SK-N-DZ (cell line): ENCODE results near the gene RIT2. TPM values are rescaled to one million over a fixed set of nuclear protein-coding genes. Genes with fewer than 3 reads are reported as not detected.

Experiments used
- DNase-seq: peaks from one replicate; pipeline ENCODE4 v3.0.0-alpha.2; 2015; ENCODE audit warnings: low spot score
- polyA plus RNA-seq, 2 experiments: library from polyadenylated mRNA; depleted of rRNA; stranded (reverse); fragments of >200 nt; gene quantifications; 2 replicates each; pipeline ENCODE4 v1.2.3, GENCODE V29; 2014

The RIT2 gene
- 1.2 TPM in 1 of 2 replicates, not detected in the other for polyA plus RNA-seq (2014; cell fraction: cytosol; rRNA removed)
- 0.44 TPM in 1 of 2 replicates, not detected in the other for polyA plus RNA-seq (2014; cell fraction: nucleus; rRNA removed)

GRCh38 chr18:43115076-43115921 is at the start of gene RIT2:
TSS of gene RIT2 (minus strand) at chr18:43115685.
- DNase-seq, result peak; percentile 12

GRCh38 chr18:43161528-43161927 is 46.0 kb upstream of the RIT2 start:
- DNase-seq, result no peak

GRCh38 chr18:43160509-43160908 is 45.0 kb upstream of the RIT2 start:
- no peak for DNase-seq

GRCh38 chr18:43159926-43160325 is 44.4 kb upstream of the RIT2 start:
- no peak for DNase-seq

- DNase-seq, result no peak
Observed at GRCh38 chr18:43159086-43159770, 43.7 kb upstream of the RIT2 start.

- no peak for DNase-seq
Observed at GRCh38 chr18:43158381-43158780, 42.9 kb upstream of the RIT2 start.

GRCh38 chr18:43155842-43156241 is 40.4 kb upstream of the RIT2 start:
- DNase-seq, result no peak

GRCh38 chr18:43148231-43148630 is 32.7 kb upstream of the RIT2 start:
- no peak for DNase-seq

GRCh38 chr18:43141208-43141607 is 25.7 kb upstream of the RIT2 start:
- DNase-seq, result no peak

- DNase-seq, result no peak
Observed at GRCh38 chr18:43139288-43139946, 23.9 kb upstream of the RIT2 start.

- DNase-seq, result no peak
Observed at GRCh38 chr18:43134876-43135275, 19.4 kb upstream of the RIT2 start.

GRCh38 chr18:43130716-43131260 is 15.3 kb upstream of the RIT2 start:
- no peak for DNase-seq

- DNase-seq, result no peak
Observed at GRCh38 chr18:43129946-43130524, 14.6 kb upstream of the RIT2 start.

- DNase-seq, result no peak
Observed at GRCh38 chr18:43125471-43125870, 10.0 kb upstream of the RIT2 start.

- DNase-seq, result peak; percentile 9
Observed at GRCh38 chr18:43122955-43123354, 7.5 kb upstream of the RIT2 start.

GRCh38 chr18:43116699-43117294 is 1.3 kb upstream of the RIT2 start:
- DNase-seq, result no peak

- no peak for DNase-seq
Observed at GRCh38 chr18:43113220-43113895, 2.1 kb downstream of the RIT2 start.

GRCh38 chr18:43108882-43109281 is 6.6 kb downstream of the RIT2 start:
- peak; percentile 9 for DNase-seq

- DNase-seq, result peak; percentile 8
Observed at GRCh38 chr18:43108469-43108868, 7.0 kb downstream of the RIT2 start.

- DNase-seq, result no peak
Observed at GRCh38 chr18:43093646-43094045, 21.8 kb downstream of the RIT2 start.

- no peak for DNase-seq
Observed at GRCh38 chr18:43092539-43092938, 22.9 kb downstream of the RIT2 start.
